WTC11 (cell line): ENCODE results near the gene POGLUT2. TPM values are rescaled to one million over a fixed set of nuclear protein-coding genes. Genes with fewer than 3 reads are reported as not detected.

Experiments used
- ATAC-seq: fragments of 200-7000 bp; cut with Tn5 transposase; 2 replicates; pipeline ENCODE4 v1.10.0; 2021; ENCODE audit warnings: mild to moderate bottlenecking, moderate library complexity
- CTCF ChIA-PET: fragments of 300-600 bp; sonication (Branson Sonifier 250); formaldehyde crosslinking; loops from one replicate; lab custom pipeline; 2021; ENCODE audit warnings: antibody characterized with exemption; lab: Charles Lee
- POLR2A ChIA-PET: fragments of 350-600 bp; sonication (Branson Sonifier 250); formaldehyde crosslinking; loops from one replicate; lab custom pipeline; 2021; ENCODE audit warnings: antibody characterized with exemption; lab: Charles Lee
- DNase-seq: peaks from one replicate; pipeline ENCODE4 v3.0.0; 2021; ENCODE audit warnings: low spot score
- H3K27ac Mint-ChIP-seq: 2 replicates; pipeline ENCODE4 v1.8.0; 2021; ENCODE audit warnings: mixed read lengths
- H3K27me3 Mint-ChIP-seq: 2 replicates; pipeline ENCODE4 v1.8.0; 2021; ENCODE audit warnings: low read depth, mild to moderate bottlenecking, moderate library complexity, mixed read lengths
- H3K36me3 Mint-ChIP-seq: 2 replicates; pipeline ENCODE4 v1.8.0; 2021; ENCODE audit warnings: mixed read lengths
- H3K4me1 Mint-ChIP-seq: 2 replicates; pipeline ENCODE4 v1.8.0; 2022; ENCODE audit warnings: mixed read lengths
- H3K4me3 Mint-ChIP-seq: 2 replicates; pipeline ENCODE4 v1.8.0; 2021; ENCODE audit warnings: mild to moderate bottlenecking, moderate library complexity, mixed read lengths
- H3K9me3 Mint-ChIP-seq: 2 replicates; pipeline ENCODE4 v1.8.0; 2021; ENCODE audit warnings: mixed read lengths
- CBFB ChIP-seq: sonication (generic); formaldehyde crosslinking; IDR thresholded peaks from 2 replicates; pipeline ENCODE4 v1.8.1; 2022; ENCODE audit warnings: mild to moderate bottlenecking, low read depth, missing genetic modification reagents
- CREM ChIP-seq: sonication (generic); formaldehyde crosslinking; IDR thresholded peaks from 2 replicates; pipeline ENCODE4 v1.8.1; 2022; ENCODE audit warnings: mild to moderate bottlenecking, missing genetic modification reagents, moderate library complexity
- FOXJ3 ChIP-seq: sonication (generic); formaldehyde crosslinking; IDR thresholded peaks from 2 replicates; pipeline ENCODE4 v1.9.0; 2021; ENCODE audit warnings: missing genetic modification reagents, mild to moderate bottlenecking, borderline replicate concordance
- FOXP4 ChIP-seq: sonication (generic); formaldehyde crosslinking; IDR thresholded peaks from 2 replicates; pipeline ENCODE4 v1.8.0; 2022; ENCODE audit warnings: mild to moderate bottlenecking, missing genetic modification reagents
- GABPB1 ChIP-seq: sonication (generic); formaldehyde crosslinking; IDR thresholded peaks from 2 replicates; pipeline ENCODE4 v1.8.1; 2023; ENCODE audit warnings: mild to moderate bottlenecking, missing genetic modification reagents
- HMGA2 ChIP-seq: fragments of 250-450 bp; sonication (Bioruptor Pico); IDR thresholded peaks from 2 replicates; pipeline ENCODE4 v1.4.0; 2021; ENCODE audit warnings: mild to moderate bottlenecking, moderate library complexity
- JAZF1 ChIP-seq: fragments of 250-450 bp; sonication (Bioruptor Pico); IDR thresholded peaks from 2 replicates; pipeline ENCODE4 v1.9.0; 2021; ENCODE audit warnings: moderate library complexity, mild to moderate bottlenecking, inconsistent platforms
- MYBL2 ChIP-seq: sonication (generic); formaldehyde crosslinking; IDR thresholded peaks from 2 replicates; pipeline ENCODE4 v1.8.1; 2023; ENCODE audit warnings: mild to moderate bottlenecking, moderate library complexity, missing genetic modification reagents
- NR3C1 ChIP-seq: sonication (generic); formaldehyde crosslinking; conservative IDR thresholded peaks from 2 replicates; pipeline ENCODE4 v1.8.1; 2023; ENCODE audit warnings: low read depth, mild to moderate bottlenecking, missing genetic modification reagents
- PRDM15 ChIP-seq: sonication (generic); formaldehyde crosslinking; IDR thresholded peaks from 2 replicates; pipeline ENCODE4 v1.8.0; 2022; ENCODE audit warnings: missing genetic modification reagents
- RELA ChIP-seq: sonication (generic); formaldehyde crosslinking; IDR thresholded peaks from 2 replicates; pipeline ENCODE4 v1.8.1; 2022; ENCODE audit warnings: missing genetic modification reagents, mild to moderate bottlenecking, borderline replicate concordance
- TCF7 ChIP-seq: sonication (generic); formaldehyde crosslinking; IDR thresholded peaks from 2 replicates; pipeline ENCODE4 v1.8.0; 2022; ENCODE audit warnings: mild to moderate bottlenecking, low read depth, missing genetic modification reagents, moderate library complexity
- ZBTB21 ChIP-seq: sonication (generic); formaldehyde crosslinking; IDR thresholded peaks from 2 replicates; pipeline ENCODE4 v1.8.1; 2023; ENCODE audit warnings: mild to moderate bottlenecking, missing genetic modification reagents, borderline replicate concordance
- ZNF317 ChIP-seq: sonication (generic); formaldehyde crosslinking; IDR thresholded peaks from 2 replicates; pipeline ENCODE4 v1.8.1; 2023; ENCODE audit warnings: low read depth, mild to moderate bottlenecking, moderate library complexity, missing genetic modification reagents, borderline replicate concordance
- ZNF396 ChIP-seq: fragments of 250-450 bp; sonication (Bioruptor Pico); IDR thresholded peaks from 2 replicates; pipeline ENCODE4 v1.8.0; 2021; ENCODE audit warnings: mild to moderate bottlenecking, moderate library complexity, borderline replicate concordance
- total RNA-seq: library from RNA; stranded (reverse); gene quantifications from 3 replicates; pipeline ENCODE4 v1.2.3, GENCODE V29; 2021
- TF ChIP-seq, protein P1 (sequence below): sonication (generic); formaldehyde crosslinking; IDR thresholded peaks from 2 replicates; pipeline ENCODE4 v1.8.1; 2022; ENCODE audit warnings: mild to moderate bottlenecking, missing genetic modification reagents, moderate library complexity, borderline replicate concordance
- TF ChIP-seq, protein P2 (sequence below): sonication (generic); formaldehyde crosslinking; IDR thresholded peaks from 2 replicates; pipeline ENCODE4 v1.8.0; 2023; ENCODE audit warnings: missing genetic modification reagents, mild to moderate bottlenecking, borderline replicate concordance
- TF ChIP-seq, protein P3 (sequence below): sonication (generic); formaldehyde crosslinking; IDR thresholded peaks from 2 replicates; pipeline ENCODE4 v1.8.1; 2023; ENCODE audit warnings: mild to moderate bottlenecking, missing genetic modification reagents, borderline replicate concordance
- TF ChIP-seq, protein P4 (sequence below): sonication (generic); formaldehyde crosslinking; conservative IDR thresholded peaks from 2 replicates; pipeline ENCODE4 v1.8.1; 2022; ENCODE audit warnings: mild to moderate bottlenecking, missing genetic modification reagents

The POGLUT2 gene
- total RNA-seq, 1 experiment from 2014 or later = 17.2 TPM

DNA sequence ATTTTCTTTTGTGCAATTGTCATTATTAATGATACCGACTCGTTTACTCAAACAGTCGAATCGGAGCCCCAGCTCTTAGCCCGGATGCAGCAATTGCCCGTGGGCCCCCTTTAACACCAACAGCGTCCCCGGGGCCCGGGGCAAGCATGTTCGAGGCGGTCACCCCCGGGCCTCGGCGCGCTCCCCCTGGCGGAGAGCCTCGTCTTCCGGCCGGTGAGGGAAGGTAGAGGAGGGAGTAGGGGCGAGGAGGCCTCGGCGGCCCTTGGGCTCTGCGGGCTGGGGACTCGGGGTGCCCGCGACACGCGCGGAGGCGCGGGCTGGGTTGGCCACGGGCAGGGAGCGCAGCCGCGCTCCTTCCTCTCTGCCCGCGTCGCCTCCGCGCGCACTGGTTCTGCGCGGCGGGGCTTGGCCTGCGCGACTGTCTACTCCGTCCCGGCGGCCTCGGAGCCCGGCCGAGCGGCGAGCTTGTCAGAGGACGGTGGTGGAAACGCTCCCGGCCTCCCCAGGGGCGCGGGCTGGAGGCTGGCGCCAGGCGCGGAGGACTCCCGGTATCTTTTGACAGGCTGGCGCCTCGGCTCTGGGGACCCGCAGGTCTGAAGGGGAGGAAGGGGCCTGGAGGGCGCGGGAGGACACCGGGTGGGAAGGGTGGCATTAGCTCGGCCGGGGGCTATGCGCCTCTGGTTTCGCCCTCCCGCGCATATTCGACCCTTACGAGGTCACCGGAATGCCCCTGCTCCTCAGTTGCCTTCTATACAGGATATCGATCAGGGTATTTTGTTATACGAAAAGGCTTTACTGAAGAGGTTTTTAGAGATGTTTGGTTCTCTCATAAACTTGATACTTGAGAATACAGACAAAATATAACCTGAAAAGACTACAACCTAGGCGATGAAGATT lies 1.6 kb upstream of the POGLUT2 start:
- CTCF ChIA-PET = interaction anchor here (0.5 to 2.0 kb wide), 21 partner anchors 10 to 1169 kb away, joined by 3 to 16 read pairs (median 3); partner anchors contain the start of genes ERCC5, TEX30 and TPP2
- POLR2A ChIA-PET = interaction anchor here (0.9 to 1.6 kb wide), 5 partner anchors 27 to 209 kb away, joined by 3 to 7 read pairs (median 4); partner anchors contain the start of genes ERCC5 and TEX30
- peaks cover 18% of the 10 kb centered on the region for H3K27me3 Mint-ChIP-seq
- TF ChIP-seq, protein P1, sequence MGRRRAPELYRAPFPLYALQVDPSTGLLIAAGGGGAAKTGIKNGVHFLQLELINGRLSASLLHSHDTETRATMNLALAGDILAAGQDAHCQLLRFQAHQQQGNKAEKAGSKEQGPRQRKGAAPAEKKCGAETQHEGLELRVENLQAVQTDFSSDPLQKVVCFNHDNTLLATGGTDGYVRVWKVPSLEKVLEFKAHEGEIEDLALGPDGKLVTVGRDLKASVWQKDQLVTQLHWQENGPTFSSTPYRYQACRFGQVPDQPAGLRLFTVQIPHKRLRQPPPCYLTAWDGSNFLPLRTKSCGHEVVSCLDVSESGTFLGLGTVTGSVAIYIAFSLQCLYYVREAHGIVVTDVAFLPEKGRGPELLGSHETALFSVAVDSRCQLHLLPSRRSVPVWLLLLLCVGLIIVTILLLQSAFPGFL (CRISPR knock-in tag) = no peak
- TF ChIP-seq TCF7 (no peak), FOXJ3 (no peak), GABPB1 (no peak; the same call in 1 of the 2 replicates), HMGA2 (CRISPR knock-in tag) (no peak), ZNF396 (no peak), ZNF317 (CRISPR knock-in tag) (0 out of 2 replicates have a peak, but pooled peaks have one; percentile 47), JAZF1 (CRISPR knock-in tag) (no peak), NR3C1 (CRISPR knock-in tag) (no peak), FOXP4 (CRISPR knock-in tag) (no peak), PRDM15 (CRISPR knock-in tag) (no peak), ZBTB21 (no peak), RELA (CRISPR knock-in tag) (peak; percentile 73; the same call in 1 of the 2 replicates), CBFB (CRISPR knock-in tag) (no peak), CREM (CRISPR knock-in tag) (no peak), MYBL2 (CRISPR knock-in tag) (no peak)
- TF ChIP-seq, protein P2, sequence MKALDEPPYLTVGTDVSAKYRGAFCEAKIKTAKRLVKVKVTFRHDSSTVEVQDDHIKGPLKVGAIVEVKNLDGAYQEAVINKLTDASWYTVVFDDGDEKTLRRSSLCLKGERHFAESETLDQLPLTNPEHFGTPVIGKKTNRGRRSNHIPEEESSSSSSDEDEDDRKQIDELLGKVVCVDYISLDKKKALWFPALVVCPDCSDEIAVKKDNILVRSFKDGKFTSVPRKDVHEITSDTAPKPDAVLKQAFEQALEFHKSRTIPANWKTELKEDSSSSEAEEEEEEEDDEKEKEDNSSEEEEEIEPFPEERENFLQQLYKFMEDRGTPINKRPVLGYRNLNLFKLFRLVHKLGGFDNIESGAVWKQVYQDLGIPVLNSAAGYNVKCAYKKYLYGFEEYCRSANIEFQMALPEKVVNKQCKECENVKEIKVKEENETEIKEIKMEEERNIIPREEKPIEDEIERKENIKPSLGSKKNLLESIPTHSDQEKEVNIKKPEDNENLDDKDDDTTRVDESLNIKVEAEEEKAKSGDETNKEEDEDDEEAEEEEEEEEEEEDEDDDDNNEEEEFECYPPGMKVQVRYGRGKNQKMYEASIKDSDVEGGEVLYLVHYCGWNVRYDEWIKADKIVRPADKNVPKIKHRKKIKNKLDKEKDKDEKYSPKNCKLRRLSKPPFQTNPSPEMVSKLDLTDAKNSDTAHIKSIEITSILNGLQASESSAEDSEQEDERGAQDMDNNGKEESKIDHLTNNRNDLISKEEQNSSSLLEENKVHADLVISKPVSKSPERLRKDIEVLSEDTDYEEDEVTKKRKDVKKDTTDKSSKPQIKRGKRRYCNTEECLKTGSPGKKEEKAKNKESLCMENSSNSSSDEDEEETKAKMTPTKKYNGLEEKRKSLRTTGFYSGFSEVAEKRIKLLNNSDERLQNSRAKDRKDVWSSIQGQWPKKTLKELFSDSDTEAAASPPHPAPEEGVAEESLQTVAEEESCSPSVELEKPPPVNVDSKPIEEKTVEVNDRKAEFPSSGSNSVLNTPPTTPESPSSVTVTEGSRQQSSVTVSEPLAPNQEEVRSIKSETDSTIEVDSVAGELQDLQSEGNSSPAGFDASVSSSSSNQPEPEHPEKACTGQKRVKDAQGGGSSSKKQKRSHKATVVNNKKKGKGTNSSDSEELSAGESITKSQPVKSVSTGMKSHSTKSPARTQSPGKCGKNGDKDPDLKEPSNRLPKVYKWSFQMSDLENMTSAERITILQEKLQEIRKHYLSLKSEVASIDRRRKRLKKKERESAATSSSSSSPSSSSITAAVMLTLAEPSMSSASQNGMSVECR (CRISPR knock-in tag) = 0 out of 2 replicates have a peak, but pooled peaks have one; percentile 33
- TF ChIP-seq, protein P3, sequence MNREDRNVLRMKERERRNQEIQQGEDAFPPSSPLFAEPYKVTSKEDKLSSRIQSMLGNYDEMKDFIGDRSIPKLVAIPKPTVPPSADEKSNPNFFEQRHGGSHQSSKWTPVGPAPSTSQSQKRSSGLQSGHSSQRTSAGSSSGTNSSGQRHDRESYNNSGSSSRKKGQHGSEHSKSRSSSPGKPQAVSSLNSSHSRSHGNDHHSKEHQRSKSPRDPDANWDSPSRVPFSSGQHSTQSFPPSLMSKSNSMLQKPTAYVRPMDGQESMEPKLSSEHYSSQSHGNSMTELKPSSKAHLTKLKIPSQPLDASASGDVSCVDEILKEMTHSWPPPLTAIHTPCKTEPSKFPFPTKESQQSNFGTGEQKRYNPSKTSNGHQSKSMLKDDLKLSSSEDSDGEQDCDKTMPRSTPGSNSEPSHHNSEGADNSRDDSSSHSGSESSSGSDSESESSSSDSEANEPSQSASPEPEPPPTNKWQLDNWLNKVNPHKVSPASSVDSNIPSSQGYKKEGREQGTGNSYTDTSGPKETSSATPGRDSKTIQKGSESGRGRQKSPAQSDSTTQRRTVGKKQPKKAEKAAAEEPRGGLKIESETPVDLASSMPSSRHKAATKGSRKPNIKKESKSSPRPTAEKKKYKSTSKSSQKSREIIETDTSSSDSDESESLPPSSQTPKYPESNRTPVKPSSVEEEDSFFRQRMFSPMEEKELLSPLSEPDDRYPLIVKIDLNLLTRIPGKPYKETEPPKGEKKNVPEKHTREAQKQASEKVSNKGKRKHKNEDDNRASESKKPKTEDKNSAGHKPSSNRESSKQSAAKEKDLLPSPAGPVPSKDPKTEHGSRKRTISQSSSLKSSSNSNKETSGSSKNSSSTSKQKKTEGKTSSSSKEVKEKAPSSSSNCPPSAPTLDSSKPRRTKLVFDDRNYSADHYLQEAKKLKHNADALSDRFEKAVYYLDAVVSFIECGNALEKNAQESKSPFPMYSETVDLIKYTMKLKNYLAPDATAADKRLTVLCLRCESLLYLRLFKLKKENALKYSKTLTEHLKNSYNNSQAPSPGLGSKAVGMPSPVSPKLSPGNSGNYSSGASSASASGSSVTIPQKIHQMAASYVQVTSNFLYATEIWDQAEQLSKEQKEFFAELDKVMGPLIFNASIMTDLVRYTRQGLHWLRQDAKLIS (CRISPR knock-in tag) = no peak
- TF ChIP-seq, protein P4, sequence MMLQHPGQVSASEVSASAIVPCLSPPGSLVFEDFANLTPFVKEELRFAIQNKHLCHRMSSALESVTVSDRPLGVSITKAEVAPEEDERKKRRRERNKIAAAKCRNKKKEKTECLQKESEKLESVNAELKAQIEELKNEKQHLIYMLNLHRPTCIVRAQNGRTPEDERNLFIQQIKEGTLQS (CRISPR knock-in tag) = no peak

More for the DNA sequence above, 1.6 kb upstream of the POGLUT2 start:
- Mint-ChIP-seq H3K9me3 (no peaks in the 10 kb centered on the region), H3K4me1 (peaks cover 9% of the 10 kb centered on the region; the same call in 1 of the 2 replicates), H3K36me3 (peaks cover 2% of the 10 kb centered on the region; the same call in 1 of the 2 replicates), H3K4me3 (peak overlapping the region; percentile 97), H3K27ac (no peak overlapping the region)
- peak; percentile 86 for DNase-seq
- ATAC-seq = peak; percentile 72
